NB4 (cell line): ENCODE results near the gene CSTF1.

Source experiments
- MAX ChIP-seq: IDR thresholded peaks from 2 replicates; pipeline ENCODE4 v1.6.1; 2011; ENCODE audit warnings: low read depth, low read length
- MYC ChIP-seq: IDR thresholded peaks from 2 replicates; pipeline ENCODE4 v1.6.1; 2011; ENCODE audit warnings: low read depth, low read length
- POLR2A ChIP-seq: IDR thresholded peaks from 2 replicates; pipeline ENCODE4 v1.6.1; 2011; ENCODE audit warnings: mild to moderate bottlenecking; ENCODE audit not compliant: insufficient read length; ENCODE audit errors: extremely low read depth
- TF ChIP-seq, protein P1 (sequence below): IDR thresholded peaks from one replicate; pipeline ENCODE4 v1.5.1; 2012; ENCODE audit warnings: low read depth, low read length

- TF ChIP-seq, protein P1, sequence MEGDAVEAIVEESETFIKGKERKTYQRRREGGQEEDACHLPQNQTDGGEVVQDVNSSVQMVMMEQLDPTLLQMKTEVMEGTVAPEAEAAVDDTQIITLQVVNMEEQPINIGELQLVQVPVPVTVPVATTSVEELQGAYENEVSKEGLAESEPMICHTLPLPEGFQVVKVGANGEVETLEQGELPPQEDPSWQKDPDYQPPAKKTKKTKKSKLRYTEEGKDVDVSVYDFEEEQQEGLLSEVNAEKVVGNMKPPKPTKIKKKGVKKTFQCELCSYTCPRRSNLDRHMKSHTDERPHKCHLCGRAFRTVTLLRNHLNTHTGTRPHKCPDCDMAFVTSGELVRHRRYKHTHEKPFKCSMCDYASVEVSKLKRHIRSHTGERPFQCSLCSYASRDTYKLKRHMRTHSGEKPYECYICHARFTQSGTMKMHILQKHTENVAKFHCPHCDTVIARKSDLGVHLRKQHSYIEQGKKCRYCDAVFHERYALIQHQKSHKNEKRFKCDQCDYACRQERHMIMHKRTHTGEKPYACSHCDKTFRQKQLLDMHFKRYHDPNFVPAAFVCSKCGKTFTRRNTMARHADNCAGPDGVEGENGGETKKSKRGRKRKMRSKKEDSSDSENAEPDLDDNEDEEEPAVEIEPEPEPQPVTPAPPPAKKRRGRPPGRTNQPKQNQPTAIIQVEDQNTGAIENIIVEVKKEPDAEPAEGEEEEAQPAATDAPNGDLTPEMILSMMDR: no peak
- TF ChIP-seq MAX (no peak), POLR2A (no peak), MYC (no peak)
Measured at GRCh38 chr20:56439771-56440291, 47.4 kb downstream of the CSTF1 start.
